IMR-90 (cell line): ENCODE measurements around the gene REV3L. TPM values are rescaled to one million over a fixed set of nuclear protein-coding genes. Genes with fewer than 3 reads are reported as not detected.

Experiments
- ATAC-seq: fragments of 200-7000 bp; cut with Tn5 transposase; 2 replicates; pipeline ENCODE4 v1.9.1; 2020; ENCODE audit warnings: low read depth, mild to moderate bottlenecking, moderate library complexity
- BruUV-seq: library from RNA; stranded (reverse); fragments of 400-500 nt; replicated peaks from 2 replicates; lab custom pipeline; 2021; lab: Mats Ljungman, UMichigan
- CTCF ChIA-PET: fragments of 300-600 bp; formaldehyde crosslinking; extraction: SDS; loops from one replicate; lab custom pipeline; 2021; ENCODE audit warnings: antibody characterized with exemption; lab: Yijun Ruan, JAX
- POLR2A ChIA-PET: fragments of 300-600 bp; sonication (Branson Sonifier 250); formaldehyde crosslinking; loops from one replicate; lab custom pipeline; 2022; ENCODE audit warnings: antibody characterized with exemption; ENCODE audit not compliant: unreplicated experiment; lab: Charles Lee
- DNase-seq: peaks from one replicate; pipeline ENCODE4 v3.0.0; 2013
- H2AFZ ChIP-seq: replicated peaks from 2 replicates; pipeline ENCODE3; 2013; ENCODE audit warnings: low read length, mild to moderate bottlenecking; ENCODE audit not compliant: poor library complexity
- H2AK5ac ChIP-seq: 2 replicates; pipeline ENCODE4 v1.6.1; 2013; ENCODE audit warnings: low read depth, low read length, inconsistent platforms
- H2AK9ac ChIP-seq: replicated peaks from 2 replicates; pipeline ENCODE3; 2013; ENCODE audit warnings: mild to moderate bottlenecking, low read depth, low read length, moderate library complexity; ENCODE audit not compliant: poor library complexity
- H2BK120ac ChIP-seq: 2 replicates; pipeline ENCODE4 v1.6.1; 2013; ENCODE audit warnings: low read depth, low read length, inconsistent platforms
- H2BK15ac ChIP-seq: 3 replicates; pipeline ENCODE4 v1.6.1; 2013; ENCODE audit warnings: low read depth, low read length, inconsistent platforms
- H2BK20ac ChIP-seq: 2 replicates; pipeline ENCODE4 v1.6.1; 2013; ENCODE audit warnings: low read depth, mild to moderate bottlenecking, inconsistent platforms, low read length, moderate library complexity
- H2BK5ac ChIP-seq: 2 replicates; pipeline ENCODE4 v1.6.1; 2013; ENCODE audit warnings: mild to moderate bottlenecking, low read depth, low read length, inconsistent platforms; ENCODE audit not compliant: poor library complexity, severe bottlenecking
- H3K14ac ChIP-seq: replicated peaks from 2 replicates; pipeline ENCODE4 v1.6.1; 2013; ENCODE audit warnings: low read depth, low read length, inconsistent platforms
- H3K18ac ChIP-seq: 2 replicates; pipeline ENCODE4 v1.6.1; 2013; ENCODE audit warnings: low read depth, low read length, control low read depth
- H3K23ac ChIP-seq: 2 replicates; pipeline ENCODE4 v1.6.1; 2013; ENCODE audit warnings: low read depth, low read length, inconsistent platforms
- H3K27ac ChIP-seq: 2 replicates; pipeline ENCODE4 v1.5.1; 2013; ENCODE audit warnings: mild to moderate bottlenecking, control low read depth, low read length; ENCODE audit not compliant: insufficient read depth
- H3K27me3 ChIP-seq: 2 replicates; pipeline ENCODE4 v1.6.1; 2013; ENCODE audit warnings: low read length; ENCODE audit not compliant: control insufficient read depth, insufficient read depth
- H3K36me3 ChIP-seq: 2 replicates; pipeline ENCODE4 v1.6.1; 2013; ENCODE audit warnings: low read length, mixed read lengths; ENCODE audit not compliant: control insufficient read depth, insufficient read depth
- H3K4ac ChIP-seq: 2 replicates; pipeline ENCODE4 v1.6.1; 2013; ENCODE audit warnings: low read depth, low read length, inconsistent platforms
- H3K4me1 ChIP-seq: 2 replicates; pipeline ENCODE4 v1.6.1; 2013; ENCODE audit warnings: low read length, mixed read lengths; ENCODE audit not compliant: control insufficient read depth, insufficient read depth
- H3K4me2 ChIP-seq: 2 replicates; pipeline ENCODE4 v1.6.1; 2013; ENCODE audit warnings: low read depth, mild to moderate bottlenecking, control low read depth, low read length, moderate library complexity
- H3K4me3 ChIP-seq: 2 replicates; pipeline ENCODE4 v1.5.1; 2013; ENCODE audit warnings: low read depth, mild to moderate bottlenecking, control low read depth, low read length, moderate library complexity; ENCODE audit not compliant: insufficient read depth
- H3K56ac ChIP-seq: 2 replicates; pipeline ENCODE4 v1.6.1; 2013; ENCODE audit warnings: low read length, inconsistent platforms; ENCODE audit not compliant: insufficient read depth; ENCODE audit errors: extremely low read depth
- H3K79me1 ChIP-seq, 2 experiments: 2 replicates each; pipeline ENCODE4 v1.6.1; 2013; ENCODE audit warnings: low read length in 2 of 2, inconsistent platforms in 1 of 2, low read depth in 1 of 2
- H3K9ac ChIP-seq: 2 replicates; pipeline ENCODE4 v1.6.1; 2013; ENCODE audit warnings: low read depth, low read length, control low read depth
- H3K9me1 ChIP-seq: 2 replicates; pipeline ENCODE4 v1.6.1; 2013; ENCODE audit warnings: low read length, inconsistent platforms; ENCODE audit not compliant: insufficient read depth
- H3K9me3 ChIP-seq: 2 replicates; pipeline ENCODE4 v1.6.1; 2013; ENCODE audit warnings: low read length; ENCODE audit not compliant: control insufficient read depth, insufficient read depth
- H4K20me1 ChIP-seq: 2 replicates; pipeline ENCODE4 v1.6.1; 2013; ENCODE audit warnings: low read length, inconsistent platforms; ENCODE audit not compliant: insufficient read depth
- H4K5ac ChIP-seq: 2 replicates; pipeline ENCODE4 v1.6.1; 2013; ENCODE audit warnings: mild to moderate bottlenecking, low read depth, low read length, control low read depth
- H4K8ac ChIP-seq, 2 experiments: 2 replicates each; pipeline ENCODE4 v1.6.1; 2013; ENCODE audit warnings: low read depth in 2 of 2, low read length in 2 of 2, control low read depth in 1 of 2, inconsistent platforms in 1 of 2
- H4K91ac ChIP-seq: 2 replicates; pipeline ENCODE4 v1.6.1; 2013; ENCODE audit warnings: low read depth, low read length, inconsistent platforms; ENCODE audit not compliant: insufficient read depth
- BHLHE40 ChIP-seq: fragments of 150-350 bp; IDR thresholded peaks from 2 replicates; pipeline ENCODE4 v1.6.1; 2016; ENCODE audit warnings: mild to moderate bottlenecking, low read depth, low read length
- CEBPB ChIP-seq: IDR thresholded peaks from 2 replicates; pipeline ENCODE4 v1.6.1; 2012; ENCODE audit warnings: low read depth, low read length, improper control_type of control experiment
- CHD1 ChIP-seq: IDR thresholded peaks from 2 replicates; pipeline ENCODE4 v1.6.1; 2012; ENCODE audit warnings: low read depth, low read length, improper control_type of control experiment
- ELK1 ChIP-seq: fragments of 150-350 bp; IDR thresholded peaks from 2 replicates; pipeline ENCODE4 v1.6.1; 2016; ENCODE audit warnings: low read depth, mild to moderate bottlenecking, low read length, moderate library complexity, borderline replicate concordance
- FOS ChIP-seq: fragments of 150-350 bp; IDR thresholded peaks from 2 replicates; pipeline ENCODE4 v1.6.1; 2016; ENCODE audit warnings: low read depth, low read length
- MAZ ChIP-seq: IDR thresholded peaks from 2 replicates; pipeline ENCODE4 v1.6.1; 2012; ENCODE audit warnings: low read depth, mild to moderate bottlenecking, low read length, improper control_type of control experiment, moderate library complexity, borderline replicate concordance
- MXI1 ChIP-seq: IDR thresholded peaks from 2 replicates; pipeline ENCODE4 v1.6.1; 2012; ENCODE audit warnings: low read depth, mild to moderate bottlenecking, low read length, moderate library complexity, borderline replicate concordance
- NFE2L2 ChIP-seq: fragments of 150-350 bp; IDR thresholded peaks from 2 replicates; pipeline ENCODE4 v1.6.1; 2016; ENCODE audit warnings: low read depth, mild to moderate bottlenecking, low read length
- POLR2A ChIP-seq: IDR thresholded peaks from 2 replicates; pipeline ENCODE4 v1.6.1; 2012; ENCODE audit warnings: mild to moderate bottlenecking, low read depth, low read length
- RAD21 ChIP-seq: IDR thresholded peaks from 2 replicates; pipeline ENCODE4 v1.6.1; 2012; ENCODE audit warnings: low read length, improper control_type of control experiment
- RCOR1 ChIP-seq: IDR thresholded peaks from 2 replicates; pipeline ENCODE4 v1.6.1; 2012; ENCODE audit warnings: mild to moderate bottlenecking, low read length, improper control_type of control experiment; ENCODE audit not compliant: insufficient replicate concordance
- RFX5 ChIP-seq: IDR thresholded peaks from 2 replicates; pipeline ENCODE4 v1.8.0; 2012; ENCODE audit warnings: low read depth, mild to moderate bottlenecking, low read length, moderate library complexity
- SMC3 ChIP-seq: fragments of 150-350 bp; IDR thresholded peaks from 2 replicates; pipeline ENCODE4 v1.6.1; 2016; ENCODE audit warnings: low read depth, mild to moderate bottlenecking, antibody characterized with exemption, low read length, moderate library complexity
- USF2 ChIP-seq: fragments of 150-350 bp; IDR thresholded peaks from 2 replicates; pipeline ENCODE4 v1.6.1; 2017; ENCODE audit warnings: mild to moderate bottlenecking, antibody characterized with exemption, low read length, low read depth
- WGBS, 2 experiments: methylation state at CpG; one replicate each; pipeline versions ENCODE4 v1.1.5 to v1.1.7; 2013; ENCODE audit warnings: missing lambda C conversion rate in 2 of 2; ENCODE audit not compliant: insufficient read length in 1 of 2; ENCODE audit errors: extremely low coverage in 2 of 2; 5-methylcytosine and 5-hydroxymethylcytosine counted together
- dilution Hi-C: fragments of 300-500 bp; cut with HindIII; formaldehyde crosslinking; loops from one replicate; pipeline ENCODE4 v1.14.3; 2018; ENCODE audit warnings: low sequenced_read_pairs; ENCODE audit not compliant: unreplicated experiment
- in situ Hi-C: fragments of 300-500 bp; cut with MboI; formaldehyde crosslinking; loops from 3 replicates; pipeline ENCODE4 v1.14.3; 2019; ENCODE audit warnings: low sequenced_read_pairs, inconsistent platforms, mixed read lengths
- intact Hi-C: fragments of 100-400 bp; cut with micrococcal nuclease; formaldehyde crosslinking; loops from 2 replicates; pipeline ENCODE4 v1.10.0; 2022
- polyA plus RNA-seq, 3 experiments: library from polyadenylated mRNA; depleted of rRNA; stranded (reverse); fragments of >200 nt; gene quantifications; 2 replicates each; pipeline ENCODE4 v1.2.3, GENCODE V29; 2012; ENCODE audit warnings: low replicate concordance in 1 of 3
- total RNA-seq: library from RNA; depleted of rRNA; stranded (reverse); fragments of >200 nt; gene quantifications from 2 replicates; pipeline ENCODE4 v1.2.3, GENCODE V29; 2012
- TF ChIP-seq, protein P1 (sequence below): conservative IDR thresholded peaks from 2 replicates; pipeline ENCODE4 v1.5.1; 2012; ENCODE audit warnings: mild to moderate bottlenecking, low read depth, low read length, improper control_type of control experiment

REV3L gene
- total and polyA plus RNA-seq, 2 of the 4 experiments (the other 2 are of a cell fraction): 7.4 to 15.4 TPM

GRCh38 chr6:111338843-111339242 lies 144.2 kb downstream of the REV3L start:
- Histone ChIP-seq H3K18ac (no peak overlapping the region), H3K4ac (no peak overlapping the region), H3K27ac (no peak overlapping the region), H2BK5ac (no peak overlapping the region), H3K9ac (no peak overlapping the region), H4K20me1 (no peaks in the 10 kb centered on the region), H3K23ac (no peak overlapping the region), H3K4me1 (no peaks in the 10 kb centered on the region), H2BK20ac (no peak overlapping the region), H3K9me3 (no peaks in the 10 kb centered on the region), H2BK15ac (no peak overlapping the region), H4K91ac (no peak overlapping the region), H3K27me3 (no peaks in the 10 kb centered on the region), H4K8ac (no peak overlapping the region), H2BK120ac (no peak overlapping the region), H3K56ac (no peak overlapping the region), H2AFZ (no peak overlapping the region), H3K9me1 (no peaks in the 10 kb centered on the region), H3K36me3 (peaks cover 16% of the 10 kb centered on the region), H2AK9ac (no peak overlapping the region), H2AK5ac (no peak overlapping the region), H3K14ac (no peak overlapping the region), H3K79me1 (peaks cover 0 to 2% of the 10 kb centered on the region in 2 experiments; a peak in 1 of 4 replicates), H3K4me2 (no peak overlapping the region), H4K5ac (no peak overlapping the region), H3K4me3 (no peak overlapping the region)
- DNase-seq (no peak), ATAC-seq (no peak)
- no TSS peak for BruUV-seq
- in situ Hi-C loops: no loop called here
- no CpG with 5 or more reads among the region's 3 CpGs for WGBS, 2 experiments
- CTCF ChIA-PET: no interaction called here
- intact Hi-C loops: no loop called here
- POLR2A ChIA-PET: no interaction called here
- TF ChIP-seq MAZ (no peak), BHLHE40 (no peak), RAD21 (no peak), CHD1 (no peak), FOS (no peak), CEBPB (no peak), POLR2A (no peak), NFE2L2 (no peak), SMC3 (no peak), USF2 (no peak), RFX5 (no peak), RCOR1 (no peak), ELK1 (no peak), MXI1 (no peak)
- TF ChIP-seq, protein P1, sequence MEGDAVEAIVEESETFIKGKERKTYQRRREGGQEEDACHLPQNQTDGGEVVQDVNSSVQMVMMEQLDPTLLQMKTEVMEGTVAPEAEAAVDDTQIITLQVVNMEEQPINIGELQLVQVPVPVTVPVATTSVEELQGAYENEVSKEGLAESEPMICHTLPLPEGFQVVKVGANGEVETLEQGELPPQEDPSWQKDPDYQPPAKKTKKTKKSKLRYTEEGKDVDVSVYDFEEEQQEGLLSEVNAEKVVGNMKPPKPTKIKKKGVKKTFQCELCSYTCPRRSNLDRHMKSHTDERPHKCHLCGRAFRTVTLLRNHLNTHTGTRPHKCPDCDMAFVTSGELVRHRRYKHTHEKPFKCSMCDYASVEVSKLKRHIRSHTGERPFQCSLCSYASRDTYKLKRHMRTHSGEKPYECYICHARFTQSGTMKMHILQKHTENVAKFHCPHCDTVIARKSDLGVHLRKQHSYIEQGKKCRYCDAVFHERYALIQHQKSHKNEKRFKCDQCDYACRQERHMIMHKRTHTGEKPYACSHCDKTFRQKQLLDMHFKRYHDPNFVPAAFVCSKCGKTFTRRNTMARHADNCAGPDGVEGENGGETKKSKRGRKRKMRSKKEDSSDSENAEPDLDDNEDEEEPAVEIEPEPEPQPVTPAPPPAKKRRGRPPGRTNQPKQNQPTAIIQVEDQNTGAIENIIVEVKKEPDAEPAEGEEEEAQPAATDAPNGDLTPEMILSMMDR: no peak
- dilution Hi-C loops: no loop called here
